ENCODE results near the gene CD47. TPM values are rescaled to one million over a fixed set of nuclear protein-coding genes. Genes with fewer than 3 reads are reported as not detected.

The CD47 gene
- total and polyA plus RNA-seq, 2 donors (not counting 1 experiment from before 2014, with no cell fraction given), result 86.4 to 259 TPM

DNA sequence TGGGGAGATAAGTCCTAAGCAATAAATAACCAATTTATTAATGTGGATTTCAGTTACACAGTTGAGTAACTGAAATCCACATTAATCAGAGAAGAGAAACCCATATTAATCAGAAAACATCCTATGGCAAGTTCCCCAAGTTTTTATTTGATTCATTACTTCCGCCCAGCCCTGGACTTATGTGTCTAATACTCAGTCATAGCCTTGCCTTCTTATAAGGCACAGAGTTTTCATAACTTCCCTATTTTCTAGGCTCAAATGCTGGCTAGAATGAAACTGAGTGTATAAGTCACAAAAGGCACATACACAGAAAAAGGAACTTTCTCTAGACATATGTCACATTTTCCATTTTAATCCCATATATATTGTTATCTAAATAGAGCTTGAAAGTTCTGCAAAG, 28.8 kb downstream of the CD47 start:
- no peaks in the 10 kb centered on the region for H3K27me3 Mint-ChIP-seq
- peak overlapping the region; percentile 1 for H3K27ac Mint-ChIP-seq
- Histone ChIP-seq H3K9me3 (ENCODE audit: control extremely low read depth in 1 of 3, control insufficient read depth in 2 of 3, insufficient read depth in 1 of 3, low read length in 2 of 3) (no peaks in the 10 kb centered on the region), H3K4me1 (ENCODE audit: control insufficient read depth in 2 of 2, insufficient read depth in 2 of 2, low read length in 2 of 2) (peaks cover 13 to 30% of the 10 kb centered on the region in 2 donors), H3K36me3 (replicated peaks in 1 of 2; ENCODE audit: control extremely low read depth in 1 of 2, control insufficient read depth in 1 of 2, extremely low read depth in 1 of 2, insufficient read depth in 2 of 2, low read length in 1 of 2) (peaks cover 14 to 60% of the 10 kb centered on the region in 2 experiments), H4K20me1 (ENCODE audit: control insufficient read depth, insufficient read depth, low read length, poor library complexity, severe bottlenecking) (peaks cover 6% of the 10 kb centered on the region), H3K27me3 (replicated peaks in 1 of 4; ENCODE audit: control extremely low read depth in 1 of 4, control insufficient read depth in 3 of 4, insufficient read depth in 4 of 4, low read length in 3 of 4) (no peaks in the 10 kb centered on the region), H3K9ac (ENCODE audit: low read length) (no peak overlapping the region), H2AFZ (ENCODE audit: insufficient read depth, low read depth, low read length, poor library complexity, severe bottlenecking) (no peak overlapping the region), H3K4me2 (replicated peaks; ENCODE audit: low read depth, low read length, poor library complexity, severe bottlenecking) (peak overlapping the region; percentile 21), H3K79me2 (ENCODE audit: control insufficient read depth, insufficient read depth, low read length) (peaks cover 91% of the 10 kb centered on the region), H3K4me3 (ENCODE audit: control extremely low read depth in 1 of 5, extremely low read depth in 1 of 5, insufficient read depth in 1 of 5, low read depth in 2 of 5, low read length in 4 of 5) (no peak overlapping the region), H3K27ac (ENCODE audit: low read length in 2 of 2) (peak overlapping the region in 1 of 2 donors; percentile 63)
- DNase-seq (peak; percentile 64), ATAC-seq (ENCODE audit: low read depth) (peak; percentile 86)
- H3K9me3 Mint-ChIP-seq (ENCODE audit: insufficient read depth), result no peaks in the 10 kb centered on the region
- ChIA-PET POLR2A (interaction anchor here (0.6 kb wide), 2 partner anchors 21 to 23 kb away, joined by 3 read pairs; no protein-coding TSS in a partner anchor), CTCF (interaction anchor here (1.1 kb wide), 1 partner anchor 12 kb away, joined by 4 read pairs; no protein-coding TSS in a partner anchor)
- intact Hi-C loops (cut with micrococcal nuclease), result loop anchor here (2.0 to 5.0 kb wide), 4 partner anchors 27 to 345 kb away; no protein-coding TSS in a partner anchor
- WGBS (ENCODE audit: insufficient coverage), result no CpG with 5 or more reads among the region's 1 CpG
- peak overlapping the region; percentile 42 for H3K4me3 Mint-ChIP-seq
- peaks cover 64% of the 10 kb centered on the region for H3K4me1 Mint-ChIP-seq
- TF ChIP-seq EZH2 (IDR thresholded peaks at IDR 0.05; ENCODE audit: borderline replicate concordance, insufficient read depth, low read depth, low read length, poor library complexity, severe bottlenecking) (no peak), CTCF (IDR thresholded peaks at IDR 0.05) (no peak)

DNA sequence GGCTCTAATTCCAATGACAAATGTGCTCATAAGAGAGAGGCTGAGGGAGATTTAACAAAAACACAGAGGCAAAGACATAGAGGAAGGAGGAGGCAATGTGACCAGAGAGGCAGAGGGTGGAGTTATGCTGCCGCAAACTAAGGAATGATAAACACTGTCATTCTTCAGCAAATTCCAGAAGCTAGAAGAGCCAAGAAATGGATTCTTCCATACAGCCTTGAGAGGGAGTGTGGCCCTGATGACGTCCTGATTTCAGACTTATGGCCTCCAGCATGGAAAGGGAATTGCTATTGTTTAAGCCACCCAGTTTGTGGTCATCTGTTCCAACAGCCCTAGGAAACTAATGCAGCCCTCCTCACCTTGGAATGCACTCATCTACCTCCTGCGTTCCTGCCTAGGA, 30.5 kb downstream of the CD47 start:
- DNase-seq, result no peak
- Mint-ChIP-seq H3K27ac (peak overlapping the region; percentile 1), H3K9me3 (ENCODE audit: insufficient read depth) (no peaks in the 10 kb centered on the region), H3K4me1 (peaks cover 62% of the 10 kb centered on the region), H3K27me3 (no peaks in the 10 kb centered on the region), H3K4me3 (no peak overlapping the region)
- H2AFZ ChIP-seq (ENCODE audit: insufficient read depth, low read depth, low read length, poor library complexity, severe bottlenecking), result no peak overlapping the region
- no peaks in the 10 kb centered on the region for H3K27me3 ChIP-seq (replicated peaks in 1 of 4; ENCODE audit: control extremely low read depth in 1 of 4, control insufficient read depth in 3 of 4, insufficient read depth in 4 of 4, low read length in 3 of 4)
- intact Hi-C loops (cut with micrococcal nuclease), result loop anchor here (5.0 kb wide), 2 partner anchors 262 to 347 kb away; no protein-coding TSS in a partner anchor
- H3K36me3 ChIP-seq (replicated peaks in 1 of 2; ENCODE audit: control extremely low read depth in 1 of 2, control insufficient read depth in 1 of 2, extremely low read depth in 1 of 2, insufficient read depth in 2 of 2, low read length in 1 of 2), result peaks cover 18 to 62% of the 10 kb centered on the region in 2 experiments
- WGBS (ENCODE audit: insufficient coverage), result 100% methylated on average over 2 of the region's 3 CpGs
- H3K27ac ChIP-seq (ENCODE audit: low read length in 2 of 2), result no peak overlapping the region
- peaks cover 17 to 26% of the 10 kb centered on the region in 2 donors for H3K4me1 ChIP-seq (ENCODE audit: control insufficient read depth in 2 of 2, insufficient read depth in 2 of 2, low read length in 2 of 2)
- no peak overlapping the region for H3K4me2 ChIP-seq (replicated peaks; ENCODE audit: low read depth, low read length, poor library complexity, severe bottlenecking)
- POLR2A ChIA-PET, result interaction anchor here (0.6 kb wide), 1 partner anchor 39 kb away, joined by 3 read pairs; no protein-coding TSS in a partner anchor
- peaks cover 13% of the 10 kb centered on the region for H4K20me1 ChIP-seq (ENCODE audit: control insufficient read depth, insufficient read depth, low read length, poor library complexity, severe bottlenecking)
- TF ChIP-seq CTCF (IDR thresholded peaks at IDR 0.05), result no peak
- TF ChIP-seq EZH2 (IDR thresholded peaks at IDR 0.05; ENCODE audit: borderline replicate concordance, insufficient read depth, low read depth, low read length, poor library complexity, severe bottlenecking), result no peak
- ATAC-seq (ENCODE audit: low read depth), result no peak
- no peaks in the 10 kb centered on the region for H3K9me3 ChIP-seq (ENCODE audit: control extremely low read depth in 1 of 3, control insufficient read depth in 2 of 3, insufficient read depth in 1 of 3, low read length in 2 of 3)
- H3K4me3 ChIP-seq (ENCODE audit: control extremely low read depth in 1 of 5, extremely low read depth in 1 of 5, insufficient read depth in 1 of 5, low read depth in 2 of 5, low read length in 4 of 5), result no peak overlapping the region
- CTCF ChIA-PET, result no interaction called here
- H3K79me2 ChIP-seq (ENCODE audit: control insufficient read depth, insufficient read depth, low read length), result peaks cover 81% of the 10 kb centered on the region
- no peak overlapping the region for H3K9ac ChIP-seq (ENCODE audit: low read length)
